ENCODE results near the gene ARHGEF10L. TPM values are rescaled to one million over a fixed set of nuclear protein-coding genes. Genes with fewer than 3 reads are reported as not detected.

Gene ARHGEF10L
- total RNA-seq, 1 donor from 2014 or later, result 75.6 TPM

- DNase-seq (ENCODE audit: extremely low spot score in 2 of 2), result no peak
- TF ChIP-seq POLR2AphosphoS5 (IDR thresholded peaks at IDR 0.05; ENCODE audit: insufficient read depth in 1 of 2, low read depth in 1 of 2) (no peak), CTCF (IDR thresholded peaks at IDR 0.05) (no peak), POLR2A (IDR thresholded peaks at IDR 0.05) (no peak)
- Histone ChIP-seq H3K9me3 (no peaks in the 10 kb centered on the region), H3K4me1 (peaks cover 10% of the 10 kb centered on the region), H3K27me3 (no peaks in the 10 kb centered on the region), H3K27ac (no peak overlapping the region), H3K36me3 (peaks cover 0 to 8% of the 10 kb centered on the region in 2 donors), H3K4me3 (no peak overlapping the region)
- intact Hi-C loops (cut with DNase I), result no loop called here
These were observed 57.4 kb downstream of the ARHGEF10L start for GRCh38 chr1:17596651-17597509.

GRCh38 chr1:17597651-17598050 is 58.2 kb downstream of the ARHGEF10L start:
- no peak for DNase-seq (ENCODE audit: extremely low spot score in 2 of 2)
- Histone ChIP-seq H3K27me3 (no peaks in the 10 kb centered on the region), H3K36me3 (peaks cover 0 to 13% of the 10 kb centered on the region in 2 donors), H3K27ac (no peak overlapping the region), H3K9me3 (no peaks in the 10 kb centered on the region), H3K4me1 (peaks cover 10% of the 10 kb centered on the region), H3K4me3 (no peak overlapping the region)
- intact Hi-C loops (cut with DNase I), result no loop called here
- TF ChIP-seq POLR2AphosphoS5 (IDR thresholded peaks at IDR 0.05; ENCODE audit: insufficient read depth in 1 of 2, low read depth in 1 of 2) (no peak), CTCF (IDR thresholded peaks at IDR 0.05) (no peak), POLR2A (IDR thresholded peaks at IDR 0.05) (no peak)

- Histone ChIP-seq H3K27ac (no peak overlapping the region), H3K36me3 (peaks cover 0 to 13% of the 10 kb centered on the region in 2 donors), H3K9me3 (no peaks in the 10 kb centered on the region), H3K4me3 (no peak overlapping the region), H3K27me3 (no peaks in the 10 kb centered on the region), H3K4me1 (peaks cover 10% of the 10 kb centered on the region)
- intact Hi-C loops (cut with DNase I), result no loop called here
- TF ChIP-seq POLR2A (IDR thresholded peaks at IDR 0.05), result no peak
- no peak for TF ChIP-seq CTCF (IDR thresholded peaks at IDR 0.05)
- DNase-seq (ENCODE audit: extremely low spot score in 2 of 2), result no peak
These were observed 58.8 kb downstream of the ARHGEF10L start for GRCh38 chr1:17598251-17598650.

- Histone ChIP-seq H3K36me3 (peaks cover 0 to 7% of the 10 kb centered on the region in 2 donors), H3K4me1 (peaks cover 10% of the 10 kb centered on the region), H3K9me3 (no peaks in the 10 kb centered on the region), H3K4me3 (no peak overlapping the region), H3K27me3 (no peaks in the 10 kb centered on the region), H3K27ac (no peak overlapping the region)
- no peak for DNase-seq (ENCODE audit: extremely low spot score in 2 of 2)
- TF ChIP-seq POLR2A (IDR thresholded peaks at IDR 0.05) (no peak), CTCF (IDR thresholded peaks at IDR 0.05) (no peak), POLR2AphosphoS5 (IDR thresholded peaks at IDR 0.05; ENCODE audit: insufficient read depth in 1 of 2, low read depth in 1 of 2) (no peak)
- intact Hi-C loops (cut with DNase I), result no loop called here
These were observed 59.9 kb downstream of the ARHGEF10L start for GRCh38 chr1:17599291-17599953.

- no peak overlapping the region for H3K4me3 ChIP-seq
- peaks cover 0 to 7% of the 10 kb centered on the region in 2 donors for H3K36me3 ChIP-seq
- H3K27me3 ChIP-seq, result no peaks in the 10 kb centered on the region
- peaks cover 10% of the 10 kb centered on the region for H3K4me1 ChIP-seq
- intact Hi-C loops (cut with DNase I), result no loop called here
- H3K27ac ChIP-seq, result no peak overlapping the region
- DNase-seq (ENCODE audit: extremely low spot score in 2 of 2), result no peak
- no peaks in the 10 kb centered on the region for H3K9me3 ChIP-seq
- TF ChIP-seq POLR2AphosphoS5 (IDR thresholded peaks at IDR 0.05; ENCODE audit: insufficient read depth in 1 of 2, low read depth in 1 of 2), result no peak
- no peak for TF ChIP-seq POLR2A (IDR thresholded peaks at IDR 0.05)
- no peak for TF ChIP-seq CTCF (IDR thresholded peaks at IDR 0.05)
These were observed 60.4 kb downstream of the ARHGEF10L start for GRCh38 chr1:17599954-17600300.

Measured in vagina (tissue), 2 donors.